Endothelial cell of umbilical vein (primary cell): ENCODE results near the gene TRAPPC8. TPM values are rescaled to one million over a fixed set of nuclear protein-coding genes. Genes with fewer than 3 reads are reported as not detected.

Source experiments
- BruUV-seq: library from RNA; stranded (reverse); fragments of 400-500 nt; replicated peaks from 2 replicates; lab custom pipeline; 2021; lab: Mats Ljungman, UMichigan
- CTCF ChIA-PET: fragments of 300-600, 350-600 bp; sonication (Branson Sonifier 250); formaldehyde crosslinking; loops from one replicate; lab custom pipeline; 2021; ENCODE audit warnings: antibody characterized with exemption, inconsistent platforms; lab: Charles Lee
- POLR2A ChIA-PET: fragments of 300-600, 350-600 bp; sonication (Branson Sonifier 250); formaldehyde crosslinking; loops from one replicate; lab custom pipeline; 2021; ENCODE audit warnings: antibody characterized with exemption, inconsistent platforms; lab: Charles Lee
- DNase-seq: peaks from one replicate; pipeline ENCODE4 v3.0.0-alpha.2; 2011; ENCODE audit warnings: low read depth, low spot score
- FAIRE-seq: peaks from 2 replicates; lab custom pipeline; 2011; peaks lifted over from hg19 to GRCh38; lab: Jason Lieb, UNC
- H2AFZ ChIP-seq: 2 replicates; pipeline ENCODE4 v1.6.0; 2012; ENCODE audit warnings: low read depth, low read length, control low read depth, inconsistent platforms
- H3K27ac ChIP-seq: 2 replicates; pipeline ENCODE4 v1.5.1; 2011; ENCODE audit warnings: low read depth, mild to moderate bottlenecking, control low read depth, low read length, moderate library complexity; ENCODE audit not compliant: insufficient read depth
- H3K27me3 ChIP-seq, 2 experiments: 2 replicates each; pipeline versions ENCODE4 v1.6.0 to v1.6.1; 2011; ENCODE audit warnings: low read length in 2 of 2, mixed read lengths in 1 of 2; ENCODE audit not compliant: control insufficient read depth in 2 of 2, insufficient read depth in 2 of 2
- H3K36me3 ChIP-seq, 2 experiments: 2 replicates in 1 of 2; 3 replicates in 1 of 2; pipeline ENCODE4 v1.5.1; 2011; ENCODE audit warnings: low read length in 2 of 2, mild to moderate bottlenecking in 1 of 2, moderate library complexity in 1 of 2; ENCODE audit not compliant: control insufficient read depth in 2 of 2, insufficient read depth in 2 of 2; ENCODE audit errors: extremely low read depth in 1 of 2
- H3K4me1 ChIP-seq: 3 replicates; pipeline ENCODE4 v1.5.1; 2011; ENCODE audit warnings: mild to moderate bottlenecking, low read length; ENCODE audit not compliant: control insufficient read depth, insufficient read depth; ENCODE audit errors: extremely low read depth
- H3K4me2 ChIP-seq: 2 replicates; pipeline ENCODE4 v1.6.1; 2011; ENCODE audit warnings: low read length, control low read depth, mixed read lengths; ENCODE audit not compliant: insufficient read depth
- H3K4me3 ChIP-seq, 3 experiments: fragments of 200-600 bp in 1 of 3; sonication (generic), shearing (Covaris generic) in 1 of 3; replicated peaks in 1 of 3; 2 replicates each; pipeline ENCODE4 v1.5.1; 2011 to 2016; ENCODE audit warnings: control low read depth in 3 of 3, low read length in 3 of 3, mild to moderate bottlenecking in 2 of 3, inconsistent platforms in 1 of 3, low read depth in 1 of 3, moderate library complexity in 1 of 3; ENCODE audit not compliant: insufficient read depth in 1 of 3
- H3K79me2 ChIP-seq: 2 replicates; pipeline ENCODE4 v1.6.0; 2012; ENCODE audit warnings: low read length, inconsistent platforms; ENCODE audit not compliant: control insufficient read depth, insufficient read depth
- H3K9ac ChIP-seq: replicated peaks from 2 replicates; pipeline ENCODE3; 2011; ENCODE audit warnings: low read length, control low read depth; ENCODE audit not compliant: insufficient read depth; ENCODE audit errors: extremely low read depth
- H3K9me1 ChIP-seq: replicated peaks from 3 replicates; pipeline ENCODE4 v1.6.0; 2011; ENCODE audit warnings: mild to moderate bottlenecking, low read length; ENCODE audit not compliant: control insufficient read depth, insufficient read depth; ENCODE audit errors: extremely low read depth
- H3K9me3 ChIP-seq: replicated peaks from 2 replicates; pipeline ENCODE4 v1.5.1; 2012; ENCODE audit warnings: low read length, inconsistent platforms; ENCODE audit not compliant: control insufficient read depth, insufficient read depth
- H4K20me1 ChIP-seq: replicated peaks from 2 replicates; pipeline ENCODE3; 2011; ENCODE audit warnings: mild to moderate bottlenecking, low read length; ENCODE audit not compliant: control insufficient read depth, insufficient read depth; ENCODE audit errors: extremely low read depth
- CTCF ChIP-seq, 2 donors: IDR thresholded peaks; 1 replicate in 1 of 2; 2 replicates in 1 of 2; pipeline ENCODE4 v1.5.1; 2011; ENCODE audit warnings: low read length in 2 of 2, mild to moderate bottlenecking in 2 of 2, moderate library complexity in 2 of 2, control low read depth in 1 of 2, inconsistent platforms in 1 of 2, low read depth in 1 of 2; ENCODE audit not compliant: insufficient read depth in 1 of 2; ENCODE audit errors: extremely low read depth in 1 of 2
- EZH2 ChIP-seq: IDR thresholded peaks from 2 replicates; pipeline ENCODE4 v1.6.1; 2012; ENCODE audit warnings: borderline replicate concordance, low read depth, mild to moderate bottlenecking, moderate library complexity, low read length, inconsistent platforms; ENCODE audit not compliant: severe bottlenecking
- FOS ChIP-seq: IDR thresholded peaks from 2 replicates; pipeline ENCODE4 v1.6.1; 2011; ENCODE audit warnings: mild to moderate bottlenecking, low read length, moderate library complexity, borderline replicate concordance; ENCODE audit not compliant: insufficient read depth
- GATA2 ChIP-seq: IDR thresholded peaks from 2 replicates; pipeline ENCODE4 v1.7.0; 2011; ENCODE audit warnings: low read depth, mild to moderate bottlenecking, moderate library complexity, mixed read lengths, low read length; ENCODE audit not compliant: insufficient read length, insufficient read depth
- JUN ChIP-seq: IDR thresholded peaks from 2 replicates; pipeline ENCODE4 v1.6.1; 2011; ENCODE audit warnings: borderline replicate concordance, low read depth; ENCODE audit not compliant: insufficient read length, insufficient read depth
- MAX ChIP-seq: IDR thresholded peaks from 2 replicates; pipeline ENCODE4 v1.6.1; 2011; ENCODE audit not compliant: insufficient read depth, insufficient read length
- MYC ChIP-seq: IDR thresholded peaks from one replicate; pipeline ENCODE4 v1.6.1; 2011; ENCODE audit warnings: mild to moderate bottlenecking, low read depth, low read length
- POLR2A ChIP-seq: IDR thresholded peaks from 2 replicates; pipeline ENCODE4 v1.6.1; 2012; ENCODE audit warnings: low read depth, mild to moderate bottlenecking, control low read depth, low read length
- POLR2AphosphoS5 ChIP-seq: IDR thresholded peaks from 2 replicates; pipeline ENCODE4 v1.6.1; 2012; ENCODE audit warnings: low read depth, mild to moderate bottlenecking, control low read depth, low read length, moderate library complexity; ENCODE audit not compliant: insufficient read depth
- dilution Hi-C: fragments of 300-500 bp; cut with MboI; formaldehyde crosslinking; loops from one replicate; pipeline ENCODE4 v1.15.0; 2019; ENCODE audit warnings: low sequenced_read_pairs; ENCODE audit not compliant: extremely low pct_ligation_motif_present
- intact Hi-C: fragments of 100-400 bp; cut with micrococcal nuclease; formaldehyde crosslinking; loops from one replicate; pipeline ENCODE4 v1.10.0; 2022
- polyA plus RNA-seq, 4 experiments: library from polyadenylated mRNA; depleted of rRNA in 3 of 4; stranded (reverse) in 3 of 4; unstranded in 1 of 4; fragments of >200 nt; gene quantifications; 2 replicates each; pipeline versions ENCODE4 v1.2.1 to v1.2.3, GENCODE V29; 2011 to 2012; ENCODE audit warnings: missing spikeins in 1 of 4
- total RNA-seq: library from RNA; stranded (reverse); gene quantifications from 2 replicates; pipeline ENCODE4 v1.2.3, GENCODE V29; 2021

The TRAPPC8 gene
- total and polyA plus RNA-seq, 2 donors (not counting 3 experiments of a cell fraction or from before 2014, with no cell fraction given) = 25.0 to 30.1 TPM

- H3K27me3 ChIP-seq = peaks cover 0 to 3% of the 10 kb centered on the region in 2 experiments
- no peaks in the 10 kb centered on the region for H3K9me3 ChIP-seq
- TF ChIP-seq FOS = no peak
- no peak for TF ChIP-seq JUN
- TF ChIP-seq MAX = no peak
- TF ChIP-seq POLR2A = no peak
- TF ChIP-seq GATA2 = no peak
- TF ChIP-seq MYC = no peak
- no peak for TF ChIP-seq EZH2
- TF ChIP-seq POLR2AphosphoS5 = no peak
- no peak for TF ChIP-seq CTCF (IDR thresholded peaks at IDR 0.05; ENCODE audit: extremely low read depth in 1 of 2, insufficient read depth in 1 of 2, low read depth in 1 of 2, low read length in 2 of 2)
- CTCF ChIA-PET = no interaction called here
- no peak overlapping the region for H3K9ac ChIP-seq
- H4K20me1 ChIP-seq = no peaks in the 10 kb centered on the region
- H2AFZ ChIP-seq = no peak overlapping the region
- BruUV-seq = no TSS peak
- POLR2A ChIA-PET = no interaction called here
- peaks cover 3% of the 10 kb centered on the region for H3K4me1 ChIP-seq
- H3K4me3 ChIP-seq = no peak overlapping the region
- no peak overlapping the region for H3K4me2 ChIP-seq
- no peak for DNase-seq
- FAIRE-seq = no peak
- dilution Hi-C loops = no loop called here
- no peak overlapping the region for H3K27ac ChIP-seq
- no peaks in the 10 kb centered on the region for H3K9me1 ChIP-seq
- intact Hi-C loops = no loop called here
- H3K36me3 ChIP-seq = no peaks in the 10 kb centered on the region
- no peaks in the 10 kb centered on the region for H3K79me2 ChIP-seq
Observed at GRCh38 chr18:31980863-31981262, 37.9 kb upstream of the TRAPPC8 start.
